ENCODE results near the gene ICOSLG.

ICOSLG gene

GRCh38 chr21:44267655-44268142, 27.0 kb upstream of the ICOSLG start:
- no peaks in the 10 kb centered on the region for H3F3A ChIP-seq (ENCODE audit: insufficient read depth)
- H4K20me1 ChIP-seq (ENCODE audit: low read depth, low read length), result no peaks in the 10 kb centered on the region
- H3K27ac ChIP-seq (ENCODE audit: low read depth, low read length), result no peak overlapping the region
- no peaks in the 10 kb centered on the region for H3K27me3 ChIP-seq (ENCODE audit: low read length)
- H3K79me2 ChIP-seq (ENCODE audit: insufficient read depth, low read length), result no peaks in the 10 kb centered on the region
- no peaks in the 10 kb centered on the region for H3K36me3 ChIP-seq (ENCODE audit: low read length)
- no peak overlapping the region for H3K4me3 ChIP-seq (ENCODE audit: insufficient read depth, low read length, poor library complexity, severe bottlenecking)
- H2AFZ ChIP-seq (ENCODE audit: low read depth, low read length, severe bottlenecking), result no peak overlapping the region
- no peaks in the 10 kb centered on the region for H3K9me2 ChIP-seq (replicated peaks; ENCODE audit: insufficient read depth, low read length)
- TF ChIP-seq, protein P1, sequence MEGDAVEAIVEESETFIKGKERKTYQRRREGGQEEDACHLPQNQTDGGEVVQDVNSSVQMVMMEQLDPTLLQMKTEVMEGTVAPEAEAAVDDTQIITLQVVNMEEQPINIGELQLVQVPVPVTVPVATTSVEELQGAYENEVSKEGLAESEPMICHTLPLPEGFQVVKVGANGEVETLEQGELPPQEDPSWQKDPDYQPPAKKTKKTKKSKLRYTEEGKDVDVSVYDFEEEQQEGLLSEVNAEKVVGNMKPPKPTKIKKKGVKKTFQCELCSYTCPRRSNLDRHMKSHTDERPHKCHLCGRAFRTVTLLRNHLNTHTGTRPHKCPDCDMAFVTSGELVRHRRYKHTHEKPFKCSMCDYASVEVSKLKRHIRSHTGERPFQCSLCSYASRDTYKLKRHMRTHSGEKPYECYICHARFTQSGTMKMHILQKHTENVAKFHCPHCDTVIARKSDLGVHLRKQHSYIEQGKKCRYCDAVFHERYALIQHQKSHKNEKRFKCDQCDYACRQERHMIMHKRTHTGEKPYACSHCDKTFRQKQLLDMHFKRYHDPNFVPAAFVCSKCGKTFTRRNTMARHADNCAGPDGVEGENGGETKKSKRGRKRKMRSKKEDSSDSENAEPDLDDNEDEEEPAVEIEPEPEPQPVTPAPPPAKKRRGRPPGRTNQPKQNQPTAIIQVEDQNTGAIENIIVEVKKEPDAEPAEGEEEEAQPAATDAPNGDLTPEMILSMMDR (IDR thresholded peaks at IDR 0.05; ENCODE audit: insufficient read depth, low read length, poor library complexity, severe bottlenecking), result peak; percentile 66
- TF ChIP-seq EZH2phosphoT487 (conservative IDR thresholded peaks at IDR 0.05; ENCODE audit: low read length), result no peak
- H3K9me3 ChIP-seq (ENCODE audit: insufficient read depth, low read length), result no peaks in the 10 kb centered on the region
- no peak overlapping the region for H3K9ac ChIP-seq (ENCODE audit: low read length)
- no peak overlapping the region for H3K4me2 ChIP-seq (ENCODE audit: low read depth, low read length, poor library complexity, severe bottlenecking)

DNA sequence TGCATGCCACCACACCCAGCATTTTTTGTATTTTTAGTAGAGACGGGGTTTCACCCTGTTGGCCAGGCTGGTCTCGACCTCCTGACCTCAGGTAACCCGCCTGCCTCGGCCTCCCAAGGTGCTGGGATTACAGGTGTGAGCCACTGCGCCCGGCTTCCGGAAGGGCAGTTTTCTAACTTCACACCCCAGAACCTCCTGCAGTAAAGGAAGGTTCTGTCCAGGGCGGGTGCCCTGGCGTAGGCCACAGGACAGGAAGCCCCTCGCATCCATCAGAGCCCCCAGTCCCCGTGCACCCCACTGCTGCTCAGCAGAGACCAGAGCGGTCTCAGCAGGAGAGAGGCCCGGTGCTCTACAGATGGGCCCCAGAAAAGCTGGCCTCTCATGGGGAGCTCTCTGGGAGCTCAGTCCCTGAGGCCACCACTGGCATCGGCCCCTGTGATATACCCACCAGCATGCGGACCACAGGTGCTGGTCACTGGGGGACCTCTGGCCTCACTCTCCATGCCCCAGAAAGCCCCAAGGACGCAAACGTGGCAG, 25.1 kb upstream of the ICOSLG start:
- no peaks in the 10 kb centered on the region for H3K36me3 ChIP-seq (ENCODE audit: low read length)
- no peak overlapping the region for H3K4me3 ChIP-seq (ENCODE audit: insufficient read depth, low read length, poor library complexity, severe bottlenecking)
- TF ChIP-seq EZH2phosphoT487 (conservative IDR thresholded peaks at IDR 0.05; ENCODE audit: low read length), result no peak
- TF ChIP-seq, protein P1 (IDR thresholded peaks at IDR 0.05; ENCODE audit: insufficient read depth, low read length, poor library complexity, severe bottlenecking), result no peak
- no peak overlapping the region for H3K4me2 ChIP-seq (ENCODE audit: low read depth, low read length, poor library complexity, severe bottlenecking)
- H3K9me3 ChIP-seq (ENCODE audit: insufficient read depth, low read length), result no peaks in the 10 kb centered on the region
- no peaks in the 10 kb centered on the region for H3F3A ChIP-seq (ENCODE audit: insufficient read depth)
- H3K79me2 ChIP-seq (ENCODE audit: insufficient read depth, low read length), result no peaks in the 10 kb centered on the region
- H3K9me2 ChIP-seq (replicated peaks; ENCODE audit: insufficient read depth, low read length), result no peaks in the 10 kb centered on the region
- H2AFZ ChIP-seq (ENCODE audit: low read depth, low read length, severe bottlenecking), result no peak overlapping the region
- H3K27ac ChIP-seq (ENCODE audit: low read depth, low read length), result no peak overlapping the region
- no peaks in the 10 kb centered on the region for H4K20me1 ChIP-seq (ENCODE audit: low read depth, low read length)
- H3K27me3 ChIP-seq (ENCODE audit: low read length), result no peaks in the 10 kb centered on the region
- H3K9ac ChIP-seq (ENCODE audit: low read length), result no peak overlapping the region

DNA sequence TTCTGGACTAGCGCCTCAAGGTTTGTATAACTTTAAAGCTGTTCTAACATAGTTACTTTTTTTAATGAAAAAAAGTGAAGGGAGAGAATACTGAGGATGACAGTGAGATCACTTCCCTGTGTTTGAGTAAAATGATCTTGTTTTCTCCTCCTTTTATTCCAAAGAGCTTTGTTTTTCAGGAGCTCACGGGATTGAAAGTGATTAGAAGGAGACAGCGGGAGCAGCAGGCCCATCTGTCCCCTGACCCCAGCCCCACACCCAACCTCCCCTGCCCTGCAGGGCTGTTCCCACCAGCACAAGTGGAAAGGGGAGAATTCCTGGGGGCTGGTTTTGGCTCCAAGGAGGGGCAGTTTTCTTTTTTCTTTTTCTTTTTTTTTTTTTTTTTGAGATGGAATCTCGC, 23.0 kb upstream of the ICOSLG start:
- Histone ChIP-seq H3K4me2 (ENCODE audit: low read depth, low read length, poor library complexity, severe bottlenecking) (no peak overlapping the region), H4K20me1 (ENCODE audit: low read depth, low read length) (no peaks in the 10 kb centered on the region), H3K4me3 (ENCODE audit: insufficient read depth, low read length, poor library complexity, severe bottlenecking) (no peak overlapping the region), H3K9me3 (ENCODE audit: insufficient read depth, low read length) (no peaks in the 10 kb centered on the region), H3K9ac (ENCODE audit: low read length) (no peak overlapping the region), H3K36me3 (ENCODE audit: low read length) (no peaks in the 10 kb centered on the region), H3K27ac (ENCODE audit: low read depth, low read length) (no peak overlapping the region), H3K9me2 (replicated peaks; ENCODE audit: insufficient read depth, low read length) (no peaks in the 10 kb centered on the region), H3K27me3 (ENCODE audit: low read length) (no peaks in the 10 kb centered on the region), H2AFZ (ENCODE audit: low read depth, low read length, severe bottlenecking) (no peak overlapping the region), H3F3A (ENCODE audit: insufficient read depth) (no peaks in the 10 kb centered on the region), H3K79me2 (ENCODE audit: insufficient read depth, low read length) (no peaks in the 10 kb centered on the region)
- TF ChIP-seq, protein P1 (IDR thresholded peaks at IDR 0.05; ENCODE audit: insufficient read depth, low read length, poor library complexity, severe bottlenecking), result no peak
- TF ChIP-seq EZH2phosphoT487 (conservative IDR thresholded peaks at IDR 0.05; ENCODE audit: low read length), result no peak
